ENCODE data around the gene STX18.
"Not testable (repeated sequence)": the region's sequence is repeated elsewhere in the genome, so short reads cannot be mapped to it uniquely, and the experiment has no call there.

Gene STX18

DNA sequence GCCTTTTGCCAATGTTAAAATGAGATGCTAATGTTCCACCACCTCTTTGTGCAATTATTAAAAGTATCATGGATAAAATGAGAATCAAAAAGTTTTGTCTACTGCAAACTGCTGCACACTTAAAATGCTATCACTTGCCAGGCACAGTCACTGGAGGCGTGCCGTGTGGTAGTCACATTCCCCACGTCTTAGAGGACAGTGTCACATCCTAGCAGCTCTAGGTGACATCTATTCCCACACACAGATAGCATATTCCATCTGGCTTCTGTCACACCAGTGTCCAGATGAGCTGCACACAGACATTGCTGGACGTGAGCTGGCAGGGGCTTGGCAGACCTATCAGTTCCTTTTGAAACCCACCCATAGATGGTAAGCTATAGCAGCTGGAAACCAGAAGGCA, 107.9 kb downstream of the STX18 start:
- DNase-seq = no peak

DNA sequence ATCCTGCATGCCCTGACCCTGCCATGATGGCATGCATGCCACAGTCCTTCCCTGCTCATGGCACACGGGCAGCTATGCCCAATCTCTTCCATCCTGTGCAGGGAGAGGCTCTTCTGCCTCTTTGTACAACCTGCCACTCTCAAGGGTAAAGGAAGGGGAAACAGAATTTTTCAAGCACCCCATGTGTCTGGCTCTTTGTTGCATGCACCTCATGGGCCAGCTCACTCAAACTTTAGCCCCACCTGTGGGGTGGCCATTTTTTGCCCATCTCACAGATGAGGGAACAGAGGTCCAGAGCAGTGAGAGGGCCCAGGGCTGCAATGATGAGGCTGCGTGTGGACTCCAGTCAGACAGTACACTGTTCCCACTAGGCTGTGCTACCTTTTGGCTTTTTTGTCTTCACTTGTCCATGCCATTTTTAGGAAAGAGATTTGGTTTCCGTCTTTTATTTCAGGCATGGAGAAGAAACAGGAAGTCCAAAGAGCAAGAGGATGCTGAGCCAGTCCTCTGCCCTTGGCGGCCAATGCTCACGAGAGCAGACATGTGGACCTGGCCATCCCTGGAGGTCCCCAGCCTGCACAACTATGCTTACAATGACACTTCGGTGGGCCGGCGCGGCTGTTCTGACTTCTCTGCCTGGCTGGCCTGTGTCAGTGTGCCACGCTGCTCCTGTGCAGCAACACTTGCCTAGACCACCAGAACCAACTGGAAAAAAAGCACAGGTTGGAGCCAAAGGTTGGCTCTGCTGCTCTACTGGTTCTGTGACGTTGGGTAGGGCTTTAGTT, 109.3 kb downstream of the STX18 start:
- no peak for DNase-seq

DNA sequence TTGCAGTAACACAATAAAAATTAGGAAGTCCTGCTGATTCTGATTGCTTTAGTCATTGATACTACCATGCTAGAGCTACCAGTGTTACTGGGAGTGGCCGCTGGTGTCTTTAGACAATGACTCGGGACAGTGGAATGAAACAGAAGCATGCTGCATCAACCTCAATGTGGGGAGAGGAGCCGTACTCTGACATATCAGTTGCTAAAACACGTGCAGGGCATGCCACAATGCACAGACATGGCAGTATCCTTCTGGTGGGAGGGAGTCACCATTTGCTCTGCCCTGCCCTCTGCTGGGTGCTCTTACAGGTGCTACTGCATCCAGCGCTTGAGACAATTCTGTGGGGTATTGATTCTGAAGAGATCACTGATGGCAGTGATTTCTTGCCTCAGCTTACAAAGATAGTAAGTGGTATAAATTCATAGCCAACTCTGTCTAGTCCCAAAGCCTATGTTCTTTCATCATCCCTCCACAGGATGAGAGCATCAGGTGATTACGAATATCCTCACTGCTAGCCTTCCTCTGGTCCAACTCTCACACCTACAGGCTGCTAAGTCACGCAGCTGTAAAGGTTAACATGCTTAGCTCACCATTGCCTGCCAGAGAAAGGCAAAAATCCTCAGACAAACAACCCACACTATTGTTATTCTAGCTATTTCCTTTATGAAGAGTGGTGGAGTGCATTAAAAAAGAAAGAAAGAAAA, 111.2 kb downstream of the STX18 start:
- peak; percentile 89 for DNase-seq

DNA sequence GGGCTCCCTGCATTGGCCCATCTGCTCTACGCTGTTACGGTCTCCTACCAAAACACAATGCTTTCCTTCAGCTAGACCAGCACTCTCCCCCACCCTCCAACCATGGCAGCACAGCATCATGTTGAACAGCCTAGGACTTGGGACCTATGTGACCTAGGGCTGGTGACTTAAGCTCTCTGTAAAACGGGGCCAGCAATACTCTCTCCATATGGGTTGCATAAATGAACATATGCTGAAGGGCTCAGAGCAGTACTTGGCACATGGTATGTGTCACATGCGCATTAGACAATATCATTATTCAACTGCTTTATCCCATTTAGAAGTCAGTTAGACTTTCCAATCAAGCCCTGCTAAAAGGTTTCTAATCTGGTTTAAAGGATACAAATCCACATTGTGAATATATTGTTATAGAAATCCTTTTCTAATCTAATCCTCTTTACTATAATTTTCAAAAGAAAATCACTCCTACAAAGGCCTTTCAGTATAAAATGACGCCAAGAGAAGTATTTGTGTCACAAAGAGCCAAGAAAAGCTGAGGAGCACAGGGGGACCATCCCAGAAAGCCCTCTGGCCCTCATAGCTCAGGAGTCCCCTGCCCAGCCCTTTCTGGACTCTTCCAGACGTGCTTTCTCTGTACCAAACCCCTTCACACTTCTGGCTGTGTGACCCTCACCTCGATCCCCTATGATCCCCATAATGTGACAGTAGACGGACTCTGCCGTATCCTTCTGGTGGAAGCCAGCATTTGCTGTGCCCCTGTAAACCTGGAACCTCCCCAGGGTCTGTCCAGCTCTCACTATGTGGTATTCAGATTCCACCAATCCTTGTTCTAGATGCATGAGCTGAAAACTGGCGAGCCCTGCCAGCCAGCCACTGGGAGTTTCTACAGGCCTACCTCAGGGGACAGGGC, 112.6 kb downstream of the STX18 start:
- no peak for DNase-seq

DNA sequence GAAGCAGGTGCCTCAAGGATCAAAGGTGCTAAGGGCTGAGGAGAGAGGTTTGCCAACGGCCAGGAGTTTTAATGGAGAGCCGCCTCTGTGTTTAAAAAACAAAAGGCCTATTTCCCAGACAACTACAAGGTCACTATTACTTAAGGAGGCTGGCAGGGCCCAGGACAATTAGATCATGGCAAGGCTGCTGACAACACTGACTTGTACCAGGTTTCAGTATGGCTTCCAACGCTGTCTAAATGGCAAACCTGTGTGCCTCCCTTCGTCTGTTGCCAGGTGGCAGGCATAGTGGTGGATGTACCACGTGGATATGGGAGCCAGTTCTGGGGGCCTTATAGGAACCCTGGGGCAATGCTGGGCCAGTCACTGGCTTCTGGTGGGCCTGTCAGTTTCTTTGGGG, 114.0 kb downstream of the STX18 start:
- DNase-seq = no peak

DNA sequence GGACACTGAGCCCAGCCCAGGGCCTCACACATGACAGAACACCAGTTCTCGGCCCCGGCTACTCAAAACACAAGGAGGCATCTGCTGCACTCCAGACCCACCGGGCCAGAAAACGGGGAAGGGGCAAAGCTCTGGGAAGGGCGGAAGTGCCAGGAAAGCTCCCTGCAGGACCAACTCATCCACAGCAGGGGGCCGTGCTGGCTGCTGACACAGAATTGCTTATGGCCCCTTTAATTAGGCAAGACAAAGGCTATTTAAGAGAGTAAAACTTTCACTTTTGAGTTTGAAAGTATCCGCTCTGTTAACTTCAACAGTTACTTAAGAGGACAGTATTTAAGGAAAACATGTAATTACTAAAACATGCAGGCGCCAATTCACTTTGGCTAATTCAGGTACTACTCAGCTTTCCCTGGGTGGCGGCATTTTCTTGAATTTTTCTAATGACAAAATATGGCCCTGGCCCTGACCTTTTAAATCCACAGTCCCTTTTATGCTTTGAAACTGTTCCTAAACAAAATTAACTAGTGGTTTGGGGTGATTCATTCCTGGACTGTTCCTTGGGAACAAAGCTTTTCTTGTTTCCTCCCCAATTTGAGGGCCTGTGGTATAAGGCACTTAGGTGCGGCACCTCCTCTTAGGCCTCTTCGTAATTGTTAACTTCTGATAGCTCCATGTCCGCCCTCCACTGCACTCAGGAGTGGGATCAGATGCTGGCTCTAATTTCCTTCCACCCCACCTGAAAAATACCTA, 114.6 kb downstream of the STX18 start:
- peak; percentile 4 for DNase-seq

DNA sequence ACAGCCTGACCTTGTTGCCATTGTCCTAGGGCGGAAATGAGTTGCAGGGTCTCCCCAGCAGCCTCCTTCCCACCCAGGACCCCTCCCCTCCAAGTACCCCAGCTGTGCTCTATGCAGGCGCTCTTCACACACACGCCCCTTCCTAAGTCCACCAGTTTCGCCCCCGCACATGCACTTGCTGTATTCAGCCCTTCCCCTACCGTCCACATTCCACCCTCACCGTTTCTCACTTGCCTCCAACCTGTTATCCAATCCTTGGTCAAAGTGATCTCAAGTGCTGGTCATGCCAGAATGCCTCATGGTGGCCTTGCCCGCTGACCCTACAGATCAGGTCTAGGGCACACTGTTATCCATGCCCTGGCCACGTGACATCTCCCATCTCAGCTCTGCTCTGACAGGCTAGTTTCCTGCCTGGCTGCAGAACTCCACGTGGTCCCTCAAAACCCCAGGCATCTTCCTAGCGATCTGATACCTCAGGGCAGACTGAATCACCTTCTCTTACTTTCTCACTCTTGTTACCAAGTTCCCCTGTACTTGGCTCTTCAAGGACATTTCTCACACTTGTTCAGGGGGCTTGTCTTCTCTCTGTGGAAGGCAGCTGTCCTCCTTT, 115.2 kb downstream of the STX18 start:
- DNase-seq = no peak

DNA sequence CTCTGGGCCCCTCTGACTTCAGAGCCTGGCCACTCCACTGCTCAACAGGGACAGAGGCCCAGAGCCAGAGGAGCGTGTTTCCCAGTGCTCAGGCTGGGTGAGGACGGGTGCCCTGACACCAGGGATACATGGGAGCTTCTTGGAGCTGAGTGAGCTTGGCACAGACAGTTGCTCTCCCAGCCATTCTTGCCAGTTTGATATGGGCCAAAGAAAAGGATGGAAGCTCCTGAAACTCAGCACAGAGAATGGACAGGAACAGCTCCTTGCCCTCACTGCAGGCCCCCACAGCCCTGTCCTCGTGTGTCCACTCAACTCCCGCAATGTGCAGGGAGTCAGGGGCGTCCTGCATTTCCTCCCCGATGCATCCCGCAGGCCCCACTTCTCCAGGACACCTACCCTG, 116.2 kb downstream of the STX18 start:
- no peak for DNase-seq

DNA sequence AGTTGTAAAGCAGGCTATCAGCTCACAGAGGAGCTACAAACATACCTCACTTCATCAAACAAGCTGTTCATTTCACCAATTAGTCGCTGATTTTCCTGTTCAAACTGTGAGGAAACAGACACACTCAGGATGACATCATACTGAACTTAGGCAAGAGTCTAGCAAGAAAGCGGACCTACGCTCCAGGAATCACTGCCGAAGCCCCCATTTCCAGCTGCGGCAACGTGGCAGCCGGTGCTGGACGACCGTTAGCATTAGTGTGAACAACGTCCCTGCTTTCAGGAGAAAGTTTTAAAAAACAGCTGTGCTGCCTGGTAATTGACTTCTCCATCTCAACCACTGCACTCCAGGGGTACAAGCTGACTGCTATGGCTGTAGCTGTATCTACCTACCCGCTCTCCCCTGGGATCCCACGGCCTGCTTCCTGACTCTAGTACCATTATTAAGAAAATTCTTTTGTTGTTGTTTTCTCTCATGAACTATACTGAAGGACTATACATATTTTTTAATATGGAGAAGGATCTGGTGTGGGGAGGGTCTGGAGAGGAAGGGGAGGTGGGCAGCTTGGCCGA, 116.6 kb downstream of the STX18 start:
- DNase-seq = no peak

DNA sequence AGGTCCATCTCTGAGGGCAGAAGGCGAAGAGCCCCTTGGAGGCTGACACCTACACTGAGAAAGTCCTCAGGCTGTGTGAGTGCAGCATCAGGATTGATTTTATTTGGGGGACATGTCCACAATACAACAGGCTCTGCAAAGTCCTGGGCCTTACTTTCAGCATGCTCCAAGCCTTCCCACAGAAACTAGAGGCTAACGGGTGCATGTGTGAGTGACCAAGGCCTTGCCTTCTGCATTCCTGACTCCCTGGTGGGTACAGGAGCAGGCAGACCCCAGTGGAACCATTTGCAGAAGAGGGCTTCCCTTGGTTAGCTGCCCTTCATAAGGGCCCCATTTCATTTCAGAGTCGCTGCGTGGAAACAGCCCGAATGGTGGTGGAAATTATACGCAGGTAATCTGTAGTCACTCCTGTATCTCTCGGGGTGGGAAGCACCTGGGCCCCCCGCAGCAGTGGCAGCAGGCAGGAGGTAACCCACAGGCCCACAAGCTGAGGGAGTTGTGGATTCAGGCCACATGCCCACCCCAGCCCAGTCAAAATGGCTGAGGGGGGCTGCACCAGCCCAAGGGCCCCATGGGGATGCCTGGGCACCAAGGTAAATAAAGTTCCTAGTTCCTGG, 117.2 kb downstream of the STX18 start:
- no peak for DNase-seq

DNA sequence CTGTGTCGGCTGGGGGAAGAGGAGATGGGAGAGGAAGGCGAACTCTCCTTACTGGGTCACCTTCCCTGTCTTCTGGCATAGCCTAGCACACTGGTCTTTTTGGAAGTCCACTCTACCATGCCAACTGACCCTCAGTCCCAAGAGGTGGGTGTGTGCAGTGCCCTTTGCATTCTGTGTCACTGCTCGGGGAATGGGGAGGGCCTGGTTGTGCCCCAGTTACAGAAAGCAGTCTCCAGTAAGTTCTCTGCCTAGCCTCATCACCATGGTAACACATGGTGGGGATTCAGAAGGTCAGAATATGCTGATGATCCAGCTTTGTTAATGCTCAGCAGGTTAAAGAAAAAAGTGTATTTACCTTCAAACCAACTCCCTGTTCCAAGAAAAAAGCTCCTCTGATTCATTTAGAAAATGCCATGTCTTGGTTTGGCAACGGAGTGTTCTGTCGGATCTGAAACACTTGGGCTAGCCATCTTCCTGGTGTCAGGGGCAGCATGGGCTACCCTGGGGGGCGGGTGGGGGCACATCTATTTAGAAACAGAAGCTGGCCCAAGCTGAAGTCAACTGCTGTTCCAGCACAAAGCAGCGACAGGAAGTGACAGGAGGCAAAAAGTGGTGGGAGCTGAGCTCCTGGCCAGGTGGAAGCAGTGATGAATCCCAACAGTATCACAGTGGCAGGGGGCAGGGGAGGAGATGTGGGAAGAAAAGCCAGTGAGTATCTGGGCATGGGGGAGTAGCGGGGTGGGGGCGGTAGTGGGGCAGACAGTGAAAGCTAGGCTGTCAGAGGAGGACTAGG, 117.9 kb downstream of the STX18 start:
- DNase-seq = no peak

DNA sequence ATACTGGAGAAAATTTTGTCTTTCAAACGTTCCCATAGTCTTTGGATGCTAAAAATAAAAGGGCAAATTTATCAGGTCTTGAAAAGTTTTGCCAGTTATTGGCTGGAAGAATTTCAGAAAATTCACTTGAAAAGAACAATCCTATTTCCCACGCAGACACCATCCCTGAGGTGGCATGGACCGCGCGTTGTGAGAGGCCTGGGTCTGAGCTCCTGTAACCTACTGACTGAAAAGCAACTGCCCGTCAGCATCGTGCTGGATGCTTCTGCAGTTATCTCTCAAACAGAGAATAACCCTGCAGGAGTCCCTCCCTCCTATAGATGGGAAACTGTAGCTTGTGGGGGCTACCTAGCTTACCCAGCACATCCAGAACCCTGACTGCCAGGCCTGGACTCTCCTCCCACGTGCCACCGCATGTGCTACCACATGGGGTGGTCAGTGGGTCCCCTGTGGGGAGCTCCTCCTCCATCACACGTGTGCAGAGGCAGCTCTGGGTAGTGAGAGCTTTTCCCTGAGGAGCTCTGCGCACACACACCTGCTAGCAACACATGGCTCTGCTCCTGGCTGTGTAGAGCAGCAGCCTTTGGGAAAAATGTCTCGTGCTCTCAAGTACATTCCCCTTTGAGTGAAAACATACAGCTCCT, 118.9 kb downstream of the STX18 start:
- DNase-seq = no peak

DNA sequence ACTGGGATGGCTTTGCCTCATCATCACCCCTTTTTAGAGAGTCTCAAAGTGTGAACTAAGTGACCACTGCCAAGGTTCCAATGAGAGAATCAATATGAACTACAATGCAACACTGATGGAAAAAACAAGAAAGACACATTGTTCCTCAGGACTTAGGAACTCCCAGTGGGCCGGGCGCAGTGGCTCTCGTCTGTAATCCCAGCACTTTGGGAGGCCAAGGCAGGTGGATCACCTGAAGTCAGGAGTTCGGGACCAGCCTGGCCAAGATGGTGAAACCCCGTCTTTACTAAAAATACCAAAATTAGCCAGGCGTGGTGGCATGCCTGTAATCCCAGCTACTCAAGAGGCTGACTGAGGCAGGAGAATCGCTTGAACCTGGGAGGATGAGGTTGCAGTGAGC, 119.7 kb downstream of the STX18 start:
- DNase-seq = not testable (repeated sequence)

DNA sequence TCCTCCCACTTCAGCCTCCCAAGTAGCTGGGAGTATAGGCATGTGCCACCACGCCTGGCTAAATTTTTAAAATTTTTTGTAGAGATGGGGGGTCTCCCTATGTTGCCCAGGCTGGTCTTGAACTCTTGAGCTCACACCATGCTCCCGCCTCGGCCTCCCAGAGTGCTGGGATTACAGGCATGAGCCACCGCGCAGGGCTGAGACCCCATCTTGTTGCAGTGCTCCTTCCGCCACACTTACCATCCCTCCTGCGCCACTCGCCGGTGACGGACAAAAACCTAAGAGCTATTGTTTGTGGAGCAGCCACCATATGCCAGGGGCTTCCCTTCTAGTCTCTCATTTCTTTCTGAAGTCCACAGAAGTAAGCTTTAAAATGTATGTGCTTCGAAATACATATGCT, 120.5 kb downstream of the STX18 start:
- no peak for DNase-seq

DNA sequence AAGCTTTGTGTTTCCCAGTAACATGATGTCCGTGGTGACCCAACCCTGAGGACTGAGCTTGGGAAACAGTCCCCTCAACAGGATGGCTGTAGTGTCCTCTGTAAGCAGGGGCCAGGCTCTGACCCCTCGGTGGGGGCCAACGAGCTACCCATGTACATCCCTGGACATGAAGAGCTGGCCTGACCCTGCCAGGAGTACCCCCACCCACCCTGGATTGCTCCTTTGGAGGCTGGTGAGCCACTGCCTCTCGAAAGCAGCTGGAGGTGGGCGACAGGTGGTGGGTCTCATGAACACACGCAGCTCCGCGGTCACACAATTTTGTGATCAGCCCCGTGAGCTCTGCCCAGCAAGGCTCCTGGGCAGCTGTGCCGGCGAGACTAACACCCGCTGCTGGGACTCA, 121.4 kb downstream of the STX18 start:
- DNase-seq = no peak

DNA sequence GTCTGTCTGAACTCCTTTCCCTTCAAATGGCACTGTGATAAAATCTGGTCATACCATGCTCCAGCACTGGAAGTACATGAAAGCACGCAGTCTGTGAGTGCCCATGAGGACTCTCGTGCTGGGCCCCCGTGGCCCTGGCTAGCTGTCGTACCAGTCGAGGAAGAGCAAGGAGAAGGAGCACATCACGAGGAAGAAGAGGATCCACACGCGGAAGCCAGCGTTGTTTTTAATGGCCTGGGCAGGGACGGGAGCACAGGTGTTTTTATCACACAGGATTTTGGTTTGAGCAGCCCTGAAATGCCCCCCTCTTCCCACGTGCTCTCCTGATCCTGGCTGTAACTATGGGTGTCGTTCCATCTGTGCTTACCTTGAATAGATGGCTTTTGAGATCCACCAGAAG, 122.0 kb downstream of the STX18 start:
- no peak for DNase-seq

DNA sequence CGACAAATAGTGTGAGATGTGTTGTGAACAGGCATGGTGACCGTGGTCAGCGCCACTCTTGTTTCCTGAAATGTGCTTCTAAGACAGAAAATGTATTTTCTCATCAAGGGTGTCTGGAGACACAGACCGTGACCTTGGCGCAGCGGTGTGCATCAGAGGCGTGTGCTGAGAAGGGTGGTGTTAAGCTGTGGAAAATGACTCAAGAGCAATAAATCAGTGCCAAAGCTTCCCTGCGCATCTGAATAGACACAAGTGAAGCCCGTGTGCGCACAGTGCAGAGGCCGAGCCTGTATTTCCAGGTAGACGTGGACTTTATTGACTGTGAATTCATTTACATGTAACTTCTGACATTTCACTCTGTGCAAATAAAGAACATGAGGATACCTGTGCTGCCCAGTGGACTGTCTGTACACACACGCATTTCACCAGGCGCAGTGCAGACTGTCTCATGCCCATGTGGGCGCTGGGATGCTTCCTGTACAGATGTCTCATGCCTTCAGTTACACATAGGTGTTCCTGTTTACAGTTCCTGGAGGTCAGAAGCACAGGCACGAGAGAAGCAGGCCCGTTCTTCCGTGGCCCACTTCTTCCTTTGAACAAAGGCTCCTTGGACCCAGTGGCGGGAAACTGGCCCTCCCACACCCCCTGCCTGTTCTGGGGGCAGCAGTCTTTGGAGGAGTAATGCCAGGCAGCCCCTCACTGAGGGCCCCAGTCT, 123.0 kb downstream of the STX18 start:
- DNase-seq = no peak

DNA sequence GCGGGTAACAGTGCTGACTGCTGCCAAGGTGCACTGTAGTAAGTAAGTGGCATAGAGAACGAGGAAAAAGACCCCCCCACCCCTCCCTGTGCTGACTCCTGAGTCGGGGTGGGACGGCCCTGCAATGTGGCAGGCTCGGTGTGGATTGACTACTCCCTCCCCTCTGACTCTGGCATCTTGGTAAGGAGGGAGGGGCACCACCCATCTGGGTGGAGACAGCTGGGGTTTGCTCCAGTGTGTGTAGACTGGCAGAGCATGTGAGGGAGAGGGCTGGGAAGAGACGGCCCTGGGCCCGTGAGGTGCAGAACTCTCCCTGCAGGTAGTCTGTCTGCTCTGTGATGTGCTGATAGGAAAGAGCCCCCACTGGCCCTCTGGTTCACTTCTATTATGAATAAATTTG, 124.0 kb downstream of the STX18 start:
- DNase-seq = no peak

DNA sequence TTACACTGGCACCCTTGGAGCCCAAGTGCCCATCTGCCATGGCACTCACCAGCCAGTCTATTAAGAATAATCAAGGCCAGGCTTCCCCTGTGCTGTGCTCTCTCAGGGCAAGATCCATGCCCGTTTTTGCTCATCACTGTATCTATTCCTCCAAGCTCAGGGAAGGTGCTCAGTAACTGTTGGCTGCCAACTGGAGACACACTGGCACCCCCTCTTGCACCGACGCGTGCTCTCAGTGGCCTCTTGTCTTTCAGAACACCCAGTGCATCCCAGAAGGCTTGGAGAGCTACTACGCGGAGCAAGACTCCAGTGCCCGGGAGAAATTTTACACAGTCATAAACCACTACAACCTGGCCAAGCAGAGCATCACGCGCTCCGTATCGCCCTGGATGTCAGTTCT, 124.9 kb downstream of the STX18 start:
- DNase-seq = no peak
